Measurements from ENCODE around the gene ANAPC16.
"Not testable (repeated sequence)": the region's sequence is repeated elsewhere in the genome, so short reads cannot be mapped to it uniquely, and the experiment has no call there.

Gene ANAPC16

DNA sequence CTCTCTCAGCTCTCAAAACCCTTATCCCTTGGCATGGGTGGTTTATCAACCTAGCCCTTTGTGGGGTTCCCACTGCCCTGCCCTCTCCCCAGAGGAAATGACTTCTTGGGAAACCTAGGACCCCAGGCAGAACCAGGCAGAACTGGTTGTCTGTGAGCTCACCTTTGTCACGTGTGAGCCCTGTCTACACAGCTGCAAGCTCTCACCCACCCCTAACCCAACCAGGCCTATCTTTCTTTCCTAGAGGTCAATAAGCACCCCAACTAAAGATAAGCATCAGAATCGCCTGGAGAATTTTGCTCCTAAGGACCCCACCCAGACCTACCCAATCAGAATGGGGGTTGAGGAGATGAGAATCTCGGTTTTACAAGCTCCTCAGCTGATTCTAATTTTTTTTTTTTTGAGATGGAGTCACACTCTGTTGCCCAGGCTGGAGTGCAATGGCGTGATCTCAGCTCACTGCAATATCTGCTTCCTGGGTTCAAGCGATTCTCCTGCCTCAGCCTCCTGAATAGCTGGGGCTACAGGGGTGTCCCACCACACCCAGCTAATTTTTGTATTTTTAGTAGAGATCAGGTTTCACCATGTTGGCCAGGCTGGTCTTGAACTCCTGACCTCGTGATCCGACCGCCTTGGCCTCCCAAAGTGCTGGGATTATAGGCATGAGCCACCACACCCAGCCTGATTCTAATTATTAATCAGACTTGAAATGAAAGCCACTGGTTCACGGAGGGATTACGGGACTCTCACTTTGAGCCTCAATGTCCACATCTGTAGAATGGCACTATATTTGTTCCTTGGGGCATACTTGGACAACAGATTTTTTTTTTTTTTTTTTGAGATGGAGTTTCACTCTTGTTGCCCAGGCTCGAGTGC lies 50.4 kb downstream of the ANAPC16 start:
- DNase-seq: no peak

DNA sequence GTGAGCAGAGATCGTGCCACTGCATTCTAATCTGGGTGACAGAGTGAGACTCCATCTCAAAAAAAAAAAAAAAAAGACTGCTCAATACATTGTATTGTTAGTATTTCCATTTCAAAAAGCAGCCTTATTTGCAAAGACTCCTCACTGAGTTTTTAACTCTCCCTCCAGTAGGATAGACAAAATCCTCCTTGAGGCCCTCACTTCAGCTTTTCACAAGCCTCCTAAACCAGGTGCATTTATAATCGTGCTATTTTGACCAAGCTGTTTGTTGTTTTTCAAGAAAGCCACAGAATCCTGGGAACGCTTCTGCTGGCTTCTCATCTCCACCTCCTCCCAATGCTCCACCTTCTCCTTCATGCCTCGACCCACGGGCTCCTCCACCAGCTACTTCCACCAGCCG lies 51.6 kb downstream of the ANAPC16 start:
- DNase-seq: no peak

DNA sequence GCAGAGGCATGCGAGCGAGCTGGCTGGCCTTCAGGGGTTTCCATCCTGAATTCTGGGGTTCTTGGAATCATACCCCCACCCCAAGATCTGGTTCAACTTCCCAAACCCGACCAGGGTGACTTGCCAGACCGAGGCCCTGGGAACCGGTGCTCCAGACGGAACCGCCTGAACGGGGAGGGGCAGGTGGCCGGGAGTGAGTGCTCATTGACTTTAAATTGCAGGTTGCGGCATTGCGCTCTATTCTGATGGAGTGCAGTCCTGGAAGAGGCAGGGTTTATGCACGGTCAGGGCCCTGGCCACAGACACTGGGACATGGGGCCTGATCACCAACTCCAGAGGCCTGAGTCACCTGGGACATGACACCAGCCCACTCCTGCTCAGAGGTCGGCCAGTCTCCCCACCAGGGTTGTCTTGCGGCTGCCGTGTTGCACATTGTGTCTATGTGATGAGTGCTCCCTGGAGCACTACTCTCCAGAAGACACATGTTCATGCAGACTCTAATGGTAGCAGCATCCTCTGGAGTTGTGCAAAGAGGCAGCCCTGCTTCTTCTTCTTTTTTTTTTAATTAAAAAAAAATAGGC lies 52.1 kb downstream of the ANAPC16 start:
- no peak for DNase-seq

DNA sequence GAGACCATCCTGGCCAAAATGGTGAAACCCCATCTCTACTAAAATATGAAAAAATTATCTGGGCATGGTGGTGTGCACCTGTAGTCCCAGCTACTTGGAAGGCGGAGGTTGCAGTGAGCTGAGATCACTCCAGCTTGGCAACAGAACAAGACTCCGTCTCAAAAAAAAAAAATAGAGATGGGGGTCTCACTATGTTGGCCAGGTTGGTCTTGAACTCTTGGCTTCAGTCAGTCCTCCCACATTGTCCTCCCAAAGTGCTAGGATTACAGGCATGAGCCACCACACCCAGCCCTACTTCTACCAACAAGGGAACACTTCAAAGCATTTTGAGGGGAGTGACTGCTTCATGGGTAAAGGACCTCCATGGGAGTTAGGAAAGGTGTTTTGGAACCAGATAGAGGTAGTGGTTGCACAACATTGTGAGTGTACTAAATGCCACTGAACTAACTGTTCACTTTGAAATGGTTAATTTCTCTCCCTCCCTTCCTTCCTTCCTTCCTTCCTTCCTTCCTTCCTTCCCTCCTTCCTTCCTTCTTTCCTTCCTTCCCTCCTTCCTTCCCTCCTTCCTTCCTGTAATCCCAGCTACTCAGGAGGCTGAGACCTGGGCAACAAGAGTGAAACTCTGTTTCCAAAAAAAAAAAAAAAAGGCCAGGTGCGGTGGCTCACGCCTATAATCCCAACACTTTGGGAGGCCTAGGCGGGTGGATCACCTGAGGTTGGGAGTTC lies 52.8 kb downstream of the ANAPC16 start:
- not testable (repeated sequence) for DNase-seq

DNA sequence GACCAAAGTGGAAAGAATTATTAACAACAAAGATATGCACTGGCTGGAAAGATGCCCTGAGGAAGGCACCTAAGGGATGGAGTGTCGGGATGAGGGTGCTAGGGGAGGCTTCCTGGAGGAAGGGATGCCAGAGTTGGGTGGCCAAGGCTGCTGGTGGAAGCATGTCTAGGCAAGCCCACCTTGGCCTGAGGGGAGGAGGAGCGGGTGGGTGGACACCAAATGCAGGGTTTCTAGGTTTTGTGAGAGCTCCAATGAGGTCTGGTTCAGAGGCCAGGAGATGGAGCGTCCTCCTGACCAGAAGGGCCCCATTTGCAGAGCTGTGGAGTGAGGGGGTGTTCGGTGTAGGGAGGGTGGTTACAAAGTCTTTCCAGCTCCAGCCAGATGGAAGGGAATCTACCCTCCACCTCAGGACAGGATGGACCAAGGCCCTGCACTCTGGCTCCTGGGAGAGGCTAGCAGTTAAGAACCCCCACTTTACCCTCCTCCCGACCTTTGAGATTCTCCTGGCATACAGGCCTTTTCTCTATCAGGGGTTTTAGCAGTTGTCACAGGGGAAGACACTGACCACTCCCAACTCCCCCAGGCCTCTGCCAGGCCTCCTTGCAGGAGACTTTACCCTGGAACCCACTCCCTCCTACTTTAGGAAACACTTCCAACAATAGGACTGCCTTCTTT lies 54.9 kb downstream of the ANAPC16 start:
- DNase-seq: no peak

DNA sequence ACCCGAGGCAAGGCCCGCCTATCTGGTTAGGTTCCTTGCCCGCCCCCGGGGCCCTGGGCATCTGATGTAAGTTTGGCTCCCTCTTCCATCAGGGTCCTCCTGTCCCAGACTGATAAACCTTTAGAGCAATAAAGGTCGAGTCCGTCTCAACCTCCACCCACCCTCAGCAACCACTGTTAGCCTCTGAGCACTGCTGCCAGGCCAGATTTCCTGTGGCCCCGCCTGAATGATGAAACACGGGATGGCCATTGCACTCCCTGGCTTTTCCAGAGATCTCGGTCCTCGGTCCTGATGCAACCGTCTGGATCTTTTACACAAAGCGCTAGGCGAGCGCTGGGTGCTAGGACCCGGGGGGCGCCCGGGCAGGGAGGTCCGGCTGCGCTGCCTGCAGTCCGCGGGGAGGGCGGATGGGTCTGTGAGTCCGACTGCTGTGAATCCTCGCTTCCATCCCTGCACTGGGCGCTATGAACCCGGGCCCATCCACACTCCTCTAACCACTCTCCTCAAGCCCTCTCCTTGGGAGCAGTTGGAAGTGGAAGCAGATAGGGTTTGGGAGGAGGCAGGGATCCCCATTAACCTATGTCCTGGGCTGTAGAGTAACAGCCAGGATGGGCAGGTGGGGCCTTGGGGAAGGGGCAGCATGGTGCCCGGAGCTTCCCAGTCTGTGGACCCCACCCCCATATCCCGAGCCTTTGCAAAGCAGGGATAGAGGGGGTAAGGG lies 57.0 kb downstream of the ANAPC16 start:
- no peak for DNase-seq

DNA sequence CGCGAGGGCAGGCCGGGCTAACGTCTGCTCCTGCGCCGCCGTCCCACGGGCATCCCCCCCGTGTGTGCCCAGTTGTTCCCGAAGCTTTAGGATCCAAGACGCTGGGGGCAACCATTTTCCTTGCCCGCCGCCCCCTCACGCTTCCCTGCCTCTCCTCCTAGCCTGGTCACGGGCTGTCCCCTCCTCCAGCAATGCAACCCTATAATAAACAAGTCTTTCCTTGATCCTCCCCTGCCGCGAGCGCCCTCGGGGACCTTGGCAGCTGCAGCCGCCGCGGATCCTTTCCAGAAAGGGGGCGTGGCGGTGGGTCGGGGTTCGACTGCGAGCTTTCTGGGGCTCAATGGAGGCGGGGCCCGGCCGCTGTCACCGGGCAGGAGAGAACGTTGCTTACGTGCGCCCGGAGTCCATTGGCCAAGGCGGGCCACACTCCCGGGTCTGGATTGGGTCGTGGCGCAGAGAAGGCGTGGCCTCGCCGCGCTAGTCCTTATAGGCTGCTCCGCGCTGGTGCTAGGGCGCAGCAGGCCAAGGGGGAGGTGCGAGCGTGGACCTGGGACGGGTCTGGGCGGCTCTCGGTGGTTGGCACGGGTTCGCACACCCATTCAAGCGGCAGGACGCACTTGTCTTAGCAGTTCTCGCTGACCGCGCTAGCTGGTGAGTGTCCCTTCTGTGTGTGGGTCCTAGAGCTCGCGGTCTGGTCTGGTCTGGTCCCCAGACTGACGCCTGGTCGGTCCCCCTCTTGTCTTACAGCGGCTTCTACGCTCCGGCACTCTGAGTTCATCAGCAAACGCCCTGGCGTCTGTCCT lies 57.8 kb downstream of the ANAPC16 start, which contains the start of gene DDIT4:
Gene DDIT4 (plus strand): TSS at position 515 of the 803 bp plus-strand sequence. CDS start 293 bp downstream, outside the sequence.
- DNase-seq: peak; percentile 95

DNA sequence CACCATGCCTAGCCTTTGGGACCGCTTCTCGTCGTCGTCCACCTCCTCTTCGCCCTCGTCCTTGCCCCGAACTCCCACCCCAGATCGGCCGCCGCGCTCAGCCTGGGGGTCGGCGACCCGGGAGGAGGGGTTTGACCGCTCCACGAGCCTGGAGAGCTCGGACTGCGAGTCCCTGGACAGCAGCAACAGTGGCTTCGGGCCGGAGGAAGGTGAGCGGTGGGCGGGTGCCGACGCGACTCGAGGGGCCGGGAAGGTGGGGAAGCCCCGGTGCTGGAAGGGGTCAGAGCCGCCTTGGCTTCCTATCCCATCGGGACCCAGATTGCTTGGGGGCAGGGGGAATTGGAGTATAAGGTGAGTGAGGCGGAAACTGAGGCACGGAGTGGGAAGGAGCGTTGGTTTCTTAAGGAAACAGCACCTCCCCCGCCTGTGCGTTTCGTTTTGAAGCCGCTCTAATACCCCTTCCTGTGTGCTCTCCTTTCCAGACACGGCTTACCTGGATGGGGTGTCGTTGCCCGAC lies 58.5 kb downstream of the ANAPC16 start:
- DNase-seq: no peak

DNA sequence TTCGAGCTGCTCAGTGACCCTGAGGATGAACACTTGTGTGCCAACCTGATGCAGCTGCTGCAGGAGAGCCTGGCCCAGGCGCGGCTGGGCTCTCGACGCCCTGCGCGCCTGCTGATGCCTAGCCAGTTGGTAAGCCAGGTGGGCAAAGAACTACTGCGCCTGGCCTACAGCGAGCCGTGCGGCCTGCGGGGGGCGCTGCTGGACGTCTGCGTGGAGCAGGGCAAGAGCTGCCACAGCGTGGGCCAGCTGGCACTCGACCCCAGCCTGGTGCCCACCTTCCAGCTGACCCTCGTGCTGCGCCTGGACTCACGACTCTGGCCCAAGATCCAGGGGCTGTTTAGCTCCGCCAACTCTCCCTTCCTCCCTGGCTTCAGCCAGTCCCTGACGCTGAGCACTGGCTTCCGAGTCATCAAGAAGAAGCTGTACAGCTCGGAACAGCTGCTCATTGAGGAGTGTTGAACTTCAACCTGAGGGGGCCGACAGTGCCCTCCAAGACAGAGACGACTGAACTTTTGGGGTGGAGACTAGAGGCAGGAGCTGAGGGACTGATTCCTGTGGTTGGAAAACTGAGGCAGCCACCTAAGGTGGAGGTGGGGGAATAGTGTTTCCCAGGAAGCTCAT lies 59.0 kb downstream of the ANAPC16 start:
- peak; percentile 75 for DNase-seq

DNA sequence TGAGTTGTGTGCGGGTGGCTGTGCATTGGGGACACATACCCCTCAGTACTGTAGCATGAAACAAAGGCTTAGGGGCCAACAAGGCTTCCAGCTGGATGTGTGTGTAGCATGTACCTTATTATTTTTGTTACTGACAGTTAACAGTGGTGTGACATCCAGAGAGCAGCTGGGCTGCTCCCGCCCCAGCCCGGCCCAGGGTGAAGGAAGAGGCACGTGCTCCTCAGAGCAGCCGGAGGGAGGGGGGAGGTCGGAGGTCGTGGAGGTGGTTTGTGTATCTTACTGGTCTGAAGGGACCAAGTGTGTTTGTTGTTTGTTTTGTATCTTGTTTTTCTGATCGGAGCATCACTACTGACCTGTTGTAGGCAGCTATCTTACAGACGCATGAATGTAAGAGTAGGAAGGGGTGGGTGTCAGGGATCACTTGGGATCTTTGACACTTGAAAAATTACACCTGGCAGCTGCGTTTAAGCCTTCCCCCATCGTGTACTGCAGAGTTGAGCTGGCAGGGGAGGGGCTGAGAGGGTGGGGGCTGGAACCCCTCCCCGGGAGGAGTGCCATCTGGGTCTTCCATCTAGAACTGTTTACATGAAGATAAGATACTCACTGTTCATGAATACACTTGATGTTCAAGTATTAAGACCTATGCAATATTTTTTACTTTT lies 59.7 kb downstream of the ANAPC16 start:
- DNase-seq: no peak

DNA sequence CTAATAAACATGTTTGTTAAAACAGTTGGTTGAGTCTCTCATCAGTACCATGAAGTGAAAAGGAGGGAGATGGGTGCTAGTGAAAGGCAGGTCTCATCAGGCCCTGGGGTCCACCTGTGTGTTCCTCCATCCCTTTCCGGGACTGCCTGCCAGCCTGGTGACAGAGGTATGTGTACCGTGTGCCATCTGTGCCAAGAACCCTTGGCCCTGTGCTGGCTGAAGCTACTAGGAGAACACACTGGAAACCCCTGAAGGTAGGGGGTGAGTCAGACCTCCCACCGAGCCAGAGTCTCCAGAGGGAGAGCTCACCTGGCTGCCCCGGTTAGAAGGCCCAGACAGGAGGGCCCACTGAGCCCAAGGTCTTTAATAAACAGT lies 60.2 kb downstream of the ANAPC16 start:
- no peak for DNase-seq

DNA sequence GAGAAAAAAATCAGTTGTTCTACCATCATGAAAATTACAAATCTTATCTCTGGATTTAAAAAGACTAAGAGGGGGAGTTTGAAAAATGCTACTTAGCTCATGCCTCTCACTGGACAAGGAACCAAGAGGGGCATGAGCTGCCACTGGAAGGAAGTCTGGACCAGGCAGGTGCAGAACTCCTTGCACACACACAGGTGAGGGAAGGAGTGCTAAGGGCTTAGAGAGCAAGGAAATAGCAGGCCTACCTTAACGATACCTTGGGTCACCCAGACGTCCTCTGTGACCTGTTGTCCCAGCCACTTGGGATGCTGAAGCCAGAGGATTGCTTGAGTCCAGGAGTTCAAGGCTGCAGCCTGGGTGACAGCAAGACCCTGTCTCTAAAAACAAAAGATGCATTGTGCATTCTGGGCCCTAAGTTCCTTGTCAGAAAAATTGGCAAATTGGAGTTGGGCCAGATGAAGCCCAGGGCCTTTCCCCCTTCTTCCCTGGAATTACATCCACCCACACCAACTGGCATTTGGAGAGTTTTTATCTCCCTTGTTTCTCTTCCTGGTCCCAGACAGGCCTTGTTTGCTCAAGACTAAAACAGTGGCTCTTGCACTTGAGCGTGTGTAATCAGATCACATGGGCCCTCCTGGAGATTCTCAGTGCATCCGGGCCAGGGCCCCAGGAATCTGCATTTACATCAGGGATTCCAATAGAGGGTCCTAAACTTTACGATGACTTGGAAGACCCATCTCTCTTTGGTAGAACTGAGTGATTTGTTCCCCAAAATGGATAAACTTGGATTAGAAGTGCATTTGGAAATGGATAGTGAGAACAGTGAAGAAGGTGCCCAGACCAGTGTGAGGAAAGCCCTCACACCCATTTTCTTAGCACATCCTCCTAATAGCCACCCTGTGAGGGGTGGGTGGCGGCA lies 60.9 kb downstream of the ANAPC16 start:
- no peak for DNase-seq

DNA sequence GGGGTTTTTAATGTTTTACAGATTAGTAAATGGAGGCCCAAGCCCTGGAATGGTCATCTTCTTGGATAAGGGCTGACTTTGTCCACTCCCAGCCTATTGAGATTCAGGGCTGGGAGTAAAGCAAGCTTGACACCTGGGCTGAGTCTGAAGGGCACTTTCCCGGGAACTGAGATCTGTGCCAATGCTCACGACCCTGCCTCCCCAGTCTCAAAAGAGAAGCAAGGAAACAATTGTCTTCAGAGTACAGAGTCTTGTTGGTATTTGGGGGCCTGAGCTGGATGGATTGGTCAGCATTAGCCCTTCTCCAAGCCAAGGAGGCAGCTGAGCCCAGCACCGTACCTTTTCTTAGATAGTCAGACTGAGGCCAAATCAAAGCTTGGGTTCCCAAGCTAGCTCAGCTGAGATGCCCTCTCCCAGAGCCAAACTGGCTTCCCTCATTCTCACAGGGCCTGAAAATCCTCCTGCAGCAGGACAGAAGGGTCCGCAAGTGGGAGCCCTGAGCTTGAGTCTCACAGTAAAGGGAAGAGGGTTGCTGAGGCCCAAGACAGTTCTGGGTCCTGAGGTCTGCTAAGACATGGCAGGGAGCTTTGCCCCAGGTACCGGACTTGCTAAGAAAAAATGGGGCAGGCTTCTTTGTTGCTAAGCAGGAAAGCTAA lies 61.7 kb downstream of the ANAPC16 start:
- no peak for DNase-seq

DNA sequence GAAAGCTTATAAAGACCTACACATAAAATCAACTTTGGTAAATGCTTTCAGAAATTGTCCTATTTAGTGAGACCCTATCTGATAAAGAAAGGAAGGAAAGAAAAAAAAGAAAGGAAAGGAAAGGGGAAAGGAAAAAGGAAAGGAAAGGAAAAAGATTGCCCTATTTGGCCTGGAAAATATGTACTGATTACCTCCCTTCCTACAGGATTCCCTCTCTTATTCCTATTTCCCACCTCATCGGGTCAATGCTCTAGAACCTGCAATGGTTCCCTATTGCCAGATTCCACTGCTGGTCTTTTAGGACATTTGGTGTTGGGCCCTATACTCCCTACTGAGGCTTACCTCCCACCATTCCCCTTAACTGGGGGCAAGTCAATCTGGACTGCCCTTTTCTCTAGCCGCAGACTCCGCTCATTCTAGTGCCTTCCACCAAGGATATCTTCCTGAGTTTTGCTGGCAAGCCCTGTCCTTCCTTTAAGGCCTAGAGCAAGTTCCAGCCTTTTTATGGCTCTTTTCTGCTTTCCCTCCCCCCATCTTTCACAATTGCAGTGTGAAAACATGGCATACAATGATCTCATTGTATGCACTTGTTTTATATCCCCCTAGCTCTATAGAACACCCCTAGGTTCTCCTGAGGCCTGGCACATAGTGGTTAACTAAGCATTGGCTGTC lies 62.3 kb downstream of the ANAPC16 start:
- DNase-seq: no peak

DNA sequence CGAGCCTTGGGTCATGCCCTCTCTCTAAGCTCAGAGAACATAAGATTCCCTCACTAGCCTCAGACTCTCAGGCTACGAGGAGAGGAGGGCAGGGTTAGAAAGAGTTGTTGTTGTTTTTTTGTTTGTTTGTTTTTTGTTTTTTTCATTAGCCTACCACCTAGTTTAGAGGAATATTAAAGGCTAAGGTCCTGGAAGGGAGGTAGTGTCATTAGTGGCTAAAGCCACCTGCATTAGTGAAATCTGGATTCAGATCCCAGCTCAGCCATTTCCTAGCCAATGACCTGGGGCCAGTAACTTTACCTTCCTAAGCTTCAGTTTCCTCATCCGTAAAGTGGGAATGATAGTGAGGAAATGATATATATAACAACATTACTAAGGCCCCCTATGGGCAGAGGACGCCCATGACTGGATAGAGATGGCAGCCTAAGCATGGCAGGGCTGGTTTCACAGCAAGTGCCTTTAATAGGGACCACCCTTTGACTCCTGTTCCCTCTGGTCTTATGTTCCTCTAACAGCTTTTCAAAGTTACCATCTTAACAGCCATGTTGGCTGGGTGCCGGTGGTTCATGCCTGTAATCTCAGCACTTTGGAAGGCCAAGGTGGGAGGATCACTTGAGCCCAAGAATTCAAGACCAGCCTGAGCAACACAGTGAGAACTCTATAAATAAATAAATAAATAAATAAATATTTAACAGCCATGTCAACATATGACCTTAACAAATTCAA lies 63.0 kb downstream of the ANAPC16 start:
- no peak for DNase-seq

DNA sequence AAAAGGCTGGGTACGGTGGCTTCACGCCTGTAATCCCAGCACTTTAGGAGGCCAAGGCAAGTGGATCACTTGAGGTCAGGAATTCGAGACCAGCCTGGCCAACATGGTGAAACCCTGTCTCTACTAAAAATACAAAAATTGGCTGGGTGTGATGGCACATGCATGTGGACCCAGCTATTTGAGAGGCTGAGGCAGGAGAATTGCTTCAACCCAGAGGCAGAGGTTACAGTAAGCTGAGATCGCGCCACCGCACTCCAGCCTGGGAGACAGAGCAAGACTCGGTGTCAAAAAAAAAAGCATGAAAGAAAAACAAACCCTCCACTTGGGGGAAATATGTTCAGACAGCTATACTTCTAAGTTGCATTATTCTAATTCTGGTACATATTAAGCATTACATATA lies 63.8 kb downstream of the ANAPC16 start:
- DNase-seq: not testable (repeated sequence)

DNA sequence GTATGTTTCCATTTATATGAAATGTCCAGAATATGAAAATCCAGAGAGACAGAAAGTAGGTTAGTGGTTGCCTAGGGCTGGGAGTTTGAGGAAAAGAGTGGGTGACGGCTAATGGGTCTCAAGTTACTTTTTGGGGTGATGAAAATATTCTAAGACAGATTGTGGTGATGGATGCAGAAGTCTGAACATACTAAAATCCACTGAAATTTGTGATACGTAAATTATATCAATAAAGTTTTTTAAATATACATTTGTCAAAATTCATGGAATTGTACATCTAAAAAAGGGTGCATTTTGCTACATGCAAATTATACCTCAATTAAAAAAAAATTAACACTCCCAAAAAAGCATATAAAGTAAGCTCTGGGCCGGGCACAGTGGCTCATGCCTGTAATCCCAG lies 67.3 kb downstream of the ANAPC16 start:
- DNase-seq: no peak

Measured in activated gamma-delta T cell treated with Interleukin-2 at 50 U/mL for 16 hours (primary cell).